NCI-H1105 (cell line): ENCODE data around the gene SET.
"Not testable (repeated sequence)": the region's sequence is repeated elsewhere in the genome, so short reads cannot be mapped to it uniquely, and the experiment has no call there.

Experiments
- DNase-seq: peaks from one replicate; lab custom pipeline; 2025; lab: John Stamatoyannopoulos, UW

SET gene

DNA sequence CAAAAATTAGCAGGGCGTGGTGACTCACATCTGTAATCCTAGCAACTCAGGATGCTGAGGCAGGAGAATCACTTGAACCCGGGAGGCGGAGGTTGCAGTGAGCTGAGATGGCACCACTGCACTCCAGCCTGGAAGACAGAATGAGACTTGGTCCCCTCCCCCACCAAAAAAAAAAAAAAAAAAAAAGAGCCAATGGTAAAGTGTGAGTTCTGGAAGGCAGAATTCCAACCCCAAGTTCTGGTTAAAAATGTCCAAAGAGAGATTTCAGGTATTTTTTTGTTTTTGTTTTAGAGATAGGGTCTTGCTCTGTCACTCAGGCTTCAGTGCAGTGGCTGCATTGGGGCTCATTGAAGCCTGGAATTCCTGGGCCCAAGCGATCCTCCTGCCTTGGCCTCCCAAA lies 1.6 kb upstream of the SET start:
- DNase-seq, result no peak

DNA sequence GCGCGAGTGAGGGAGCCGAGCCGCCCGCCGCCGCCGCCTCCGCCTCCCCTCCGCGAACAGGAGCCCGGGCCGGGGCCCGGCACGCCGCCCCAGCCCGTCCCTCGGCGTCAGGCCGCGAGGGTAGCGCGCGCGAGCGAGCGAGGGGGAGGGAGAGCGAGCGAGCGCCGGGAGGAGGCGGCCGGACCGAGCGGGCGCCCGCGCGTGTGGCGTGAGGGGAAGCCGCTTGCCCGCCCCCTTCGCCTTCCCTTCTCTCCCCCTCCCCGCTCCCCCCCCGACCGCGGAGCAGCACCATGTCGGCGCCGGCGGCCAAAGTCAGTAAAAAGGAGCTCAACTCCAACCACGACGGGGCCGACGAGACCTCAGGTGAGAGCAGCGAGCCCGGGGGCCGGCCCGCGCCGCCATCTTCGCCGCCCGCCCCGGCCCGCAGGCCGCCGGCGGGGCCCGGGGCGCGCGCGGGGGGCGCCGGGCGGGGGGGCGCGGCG lies 312 bp downstream of the SET start:
- DNase-seq, result no peak

- peak; percentile 21 for DNase-seq
Observed at GRCh38 chr9:128689820-128690683, 1.0 kb downstream of the SET start.

DNA sequence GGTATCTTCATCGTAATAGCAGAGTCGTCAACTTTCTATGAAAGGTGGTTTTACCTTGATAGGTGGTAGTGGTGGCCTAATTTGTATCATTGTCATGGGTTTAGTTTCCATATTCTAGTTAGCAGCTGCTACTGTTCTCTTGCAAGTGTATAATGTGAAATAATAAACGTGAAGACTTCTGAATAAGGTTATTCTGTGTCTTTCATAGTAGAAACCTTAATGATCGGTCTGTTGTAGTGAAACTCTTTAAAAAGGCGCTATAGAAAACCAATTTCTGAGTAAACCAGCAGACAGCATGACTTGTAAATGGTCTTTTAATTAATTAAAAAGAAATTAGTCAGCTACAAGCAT lies 1.6 kb downstream of the SET start:
- DNase-seq, result no peak

- not testable (repeated sequence) for DNase-seq
Observed at GRCh38 chr9:128693738-128694137, 4.7 kb downstream of the SET start.

DNA sequence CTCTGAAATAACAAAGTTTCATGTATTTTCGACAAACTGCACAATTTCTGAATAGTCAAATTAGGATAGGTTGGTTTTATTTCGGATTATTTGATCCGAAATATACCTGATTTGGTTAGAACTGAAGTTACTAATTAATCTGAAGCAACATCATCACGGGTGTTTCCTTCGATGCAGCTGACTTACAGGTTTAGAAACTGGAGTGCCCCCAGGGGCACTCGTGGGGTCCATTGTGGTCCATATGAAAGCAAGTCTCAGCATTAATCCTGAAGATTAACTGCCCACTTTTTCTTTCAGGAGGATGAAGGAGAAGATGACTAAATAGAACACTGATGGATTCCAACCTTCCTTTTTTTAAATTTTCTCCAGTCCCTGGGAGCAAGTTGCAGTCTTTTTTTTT lies 5.3 kb downstream of the SET start:
- DNase-seq, result no peak

- no peak for DNase-seq
Observed at GRCh38 chr9:128696923-128697707, 8.1 kb downstream of the SET start.

DNA sequence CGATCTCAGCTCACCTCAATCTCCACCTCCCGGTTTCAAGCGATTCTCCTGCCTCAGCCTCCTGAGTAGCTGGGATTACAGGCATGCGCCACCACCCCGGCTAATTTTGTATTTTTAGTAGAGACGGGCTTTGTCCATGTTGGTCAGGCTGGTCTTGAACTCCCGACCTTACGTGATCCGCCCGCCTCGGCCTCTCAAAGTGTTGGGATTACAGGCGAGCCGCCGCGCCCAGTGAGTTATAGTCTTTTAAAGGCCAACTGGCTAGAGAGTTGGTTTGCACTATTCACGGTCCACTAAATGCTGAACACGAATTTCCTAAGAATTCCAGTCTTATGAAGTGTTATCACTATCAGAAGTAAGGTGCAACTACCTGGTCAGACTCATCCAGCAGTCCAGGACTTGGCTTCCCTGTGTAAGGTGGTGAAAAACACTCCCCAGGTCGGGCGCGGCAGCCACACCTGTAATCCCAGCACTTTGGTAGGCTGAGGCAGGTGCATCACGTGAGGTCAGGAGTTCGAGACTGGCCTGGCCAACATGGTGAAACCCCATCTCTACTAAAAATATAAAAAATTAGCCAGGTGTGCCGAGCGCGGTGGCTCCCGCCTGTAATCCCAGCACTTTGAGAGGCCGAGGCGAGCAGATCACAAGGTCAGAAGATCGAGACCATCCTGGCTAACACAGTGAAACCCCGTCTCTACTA lies 10.2 kb downstream of the SET start:
- DNase-seq, result not testable (repeated sequence)

DNA sequence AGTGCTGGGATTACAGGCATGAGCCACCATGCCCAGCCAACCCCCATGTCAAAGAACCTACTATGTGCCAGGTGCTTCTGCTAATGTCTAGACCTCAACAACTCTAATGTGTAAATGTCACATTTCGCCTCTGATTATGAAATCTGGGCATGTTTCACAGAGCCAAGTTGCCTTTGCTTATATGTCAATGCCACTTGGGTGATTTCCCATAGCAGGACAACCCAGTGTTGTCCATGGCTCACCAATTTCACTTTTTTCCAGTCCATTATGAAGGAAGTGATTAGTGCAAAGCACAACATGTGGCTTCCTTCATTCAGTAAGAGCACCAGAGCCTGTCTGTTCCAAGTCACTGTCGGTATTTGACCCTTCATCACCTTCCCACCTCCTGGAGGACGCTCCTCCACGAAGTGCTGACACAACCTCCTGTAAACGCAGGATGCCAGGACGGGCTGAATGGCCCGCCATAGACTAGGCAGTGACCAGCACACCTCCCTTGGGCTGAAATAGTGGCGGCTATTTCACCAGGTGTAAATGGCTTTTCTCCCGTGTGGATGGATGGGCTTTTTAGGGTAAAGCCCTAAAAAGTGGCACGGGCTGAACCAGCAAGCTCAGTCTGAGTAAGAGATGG lies 12.3 kb downstream of the SET start:
- no peak for DNase-seq

DNA sequence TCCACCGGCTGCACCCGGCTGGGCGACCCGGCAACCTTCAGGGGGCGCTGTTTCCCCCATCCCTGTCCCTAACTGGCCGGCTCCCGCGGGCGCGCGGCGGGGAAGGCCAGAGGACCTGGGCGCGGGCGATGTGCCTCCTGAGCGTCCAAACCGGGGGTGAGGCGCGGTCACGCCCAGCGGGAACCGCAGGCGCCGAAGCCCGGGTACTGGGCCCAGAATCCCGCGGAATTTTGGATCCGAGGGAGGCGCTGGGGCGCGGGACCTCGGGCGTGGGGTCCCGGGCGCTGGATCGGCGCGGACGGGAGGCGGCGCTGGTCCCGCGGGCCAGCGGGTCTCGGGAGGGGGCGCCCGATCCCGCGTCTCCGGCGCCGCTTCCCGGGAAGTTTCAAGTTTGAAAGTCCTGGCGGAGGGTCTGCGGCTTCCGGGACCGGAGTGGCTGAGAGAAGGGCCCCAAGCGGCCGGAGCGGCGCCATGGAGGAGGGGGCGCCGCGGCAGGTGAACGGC lies 13.5 kb downstream of the SET start, which contains the start of gene PKN3:
Gene PKN3, plus strand, starts transcription at position 59 of the 504 bp plus-strand sequence. Its CDS starts 413 bp downstream, at position 472.
- DNase-seq, result no peak

- no peak for DNase-seq
Observed at GRCh38 chr9:128702949-128703615, 14.1 kb downstream of the SET start.

- DNase-seq, result no peak
Observed at GRCh38 chr9:128703616-128704355, 14.8 kb downstream of the SET start.

DNA sequence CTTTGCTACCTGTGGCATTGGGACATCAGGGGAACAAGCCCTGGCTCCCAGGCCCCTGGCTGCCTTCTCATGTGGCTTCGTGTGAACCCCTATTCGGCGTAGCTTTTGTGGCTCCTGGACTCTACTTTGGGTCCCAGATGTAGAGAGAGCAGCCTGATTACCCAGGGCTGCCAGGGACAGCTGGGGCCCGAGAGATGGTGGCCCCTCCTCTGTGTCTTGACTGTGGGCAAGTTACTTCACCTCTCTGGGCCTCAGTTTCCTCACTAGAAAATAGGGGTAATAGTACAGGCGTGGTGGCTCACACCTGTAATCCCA lies 15.3 kb downstream of the SET start:
- no peak for DNase-seq

- DNase-seq, result no peak
Observed at GRCh38 chr9:128705051-128705965, 16.3 kb downstream of the SET start.

DNA sequence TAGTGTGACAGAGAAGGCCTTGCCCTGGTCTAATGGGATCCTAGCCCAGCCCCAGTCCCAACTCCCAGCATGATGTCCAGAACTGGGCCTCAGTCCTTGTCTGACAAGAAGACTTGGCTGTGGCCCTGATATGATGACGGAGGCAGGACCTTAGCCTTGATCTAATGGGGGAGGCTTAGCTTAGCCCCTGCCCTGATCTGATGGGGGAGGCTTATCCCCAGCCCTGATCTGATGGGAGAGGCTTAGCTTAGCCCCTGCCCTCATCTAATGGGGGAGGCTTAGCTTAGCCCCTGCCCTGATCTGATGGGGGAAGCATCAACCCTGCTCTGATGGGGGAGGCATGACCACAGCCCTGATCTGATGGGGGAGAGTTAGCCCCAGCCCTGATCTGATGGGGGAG lies 17.0 kb downstream of the SET start:
- no peak for DNase-seq

- DNase-seq, result no peak
Observed at GRCh38 chr9:128706671-128707381, 17.8 kb downstream of the SET start.

DNA sequence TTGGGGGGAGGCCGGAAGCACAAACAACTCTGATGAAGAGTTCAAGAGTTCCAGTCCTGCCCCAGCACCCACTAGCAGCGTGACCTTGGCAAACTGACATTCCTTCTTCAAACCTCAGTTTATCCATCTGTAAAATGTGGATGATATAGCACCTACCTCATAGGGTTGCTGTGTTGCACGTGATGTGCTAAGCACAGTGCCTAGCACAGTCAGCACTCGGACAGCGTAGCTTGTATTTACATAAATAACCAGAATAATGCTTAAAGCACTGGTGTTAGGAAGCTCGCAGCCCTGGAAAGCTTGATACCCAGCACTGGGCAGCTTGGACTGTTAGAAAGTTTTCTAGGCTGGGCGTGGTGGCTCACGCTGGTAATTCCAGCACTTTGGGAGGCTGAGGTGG lies 18.4 kb downstream of the SET start:
- DNase-seq, result no peak

DNA sequence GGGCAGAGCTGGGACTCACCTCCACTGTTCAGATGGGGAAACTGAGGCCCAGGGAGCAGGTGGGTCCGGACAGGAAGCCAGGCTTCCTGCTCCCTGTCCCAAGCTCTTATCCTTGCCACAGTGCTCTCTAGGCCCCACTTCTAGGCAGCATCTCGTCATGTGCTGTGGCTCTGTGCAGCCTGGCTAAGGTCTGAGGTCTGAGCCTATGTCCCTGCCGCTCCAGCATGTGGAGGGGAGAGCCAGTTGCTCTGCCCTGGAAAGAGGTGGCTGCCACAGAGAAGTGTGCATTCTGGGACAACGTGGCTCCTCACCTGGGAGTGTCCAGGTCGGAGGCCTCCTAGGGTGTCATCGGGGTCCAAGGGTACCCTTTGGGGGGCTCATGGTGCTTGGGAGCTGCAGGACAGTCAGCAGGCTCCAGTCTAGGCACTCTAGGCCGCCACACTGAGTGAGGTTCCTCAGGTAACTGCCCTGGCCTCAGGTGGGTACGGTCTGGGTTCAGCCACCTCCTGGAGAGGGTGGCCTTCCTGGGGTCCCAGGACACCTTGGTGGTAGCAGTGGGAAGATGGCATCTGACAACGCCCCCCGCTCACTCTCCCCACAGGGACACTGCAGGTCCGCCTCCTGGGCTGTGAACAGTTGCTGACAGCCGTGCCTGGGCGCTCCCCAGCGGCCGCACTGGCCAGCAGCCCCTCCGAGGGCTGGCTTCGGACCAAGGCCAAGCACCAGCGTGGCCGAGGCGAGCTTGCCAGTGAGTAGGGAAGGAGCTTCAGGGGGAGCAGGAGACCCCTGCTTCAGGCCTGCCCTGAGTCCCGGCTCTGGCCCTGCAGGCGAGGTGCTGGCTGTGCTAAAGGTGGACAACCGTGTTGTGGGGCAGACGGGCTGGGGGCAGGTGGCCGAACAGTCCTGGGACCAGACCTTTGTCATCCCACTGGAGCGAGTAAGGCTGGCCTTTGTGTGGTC lies 23.7 kb downstream of the SET start:
- DNase-seq, result no peak
